ENCODE measurements around the gene VIM.

VIM gene

DNA sequence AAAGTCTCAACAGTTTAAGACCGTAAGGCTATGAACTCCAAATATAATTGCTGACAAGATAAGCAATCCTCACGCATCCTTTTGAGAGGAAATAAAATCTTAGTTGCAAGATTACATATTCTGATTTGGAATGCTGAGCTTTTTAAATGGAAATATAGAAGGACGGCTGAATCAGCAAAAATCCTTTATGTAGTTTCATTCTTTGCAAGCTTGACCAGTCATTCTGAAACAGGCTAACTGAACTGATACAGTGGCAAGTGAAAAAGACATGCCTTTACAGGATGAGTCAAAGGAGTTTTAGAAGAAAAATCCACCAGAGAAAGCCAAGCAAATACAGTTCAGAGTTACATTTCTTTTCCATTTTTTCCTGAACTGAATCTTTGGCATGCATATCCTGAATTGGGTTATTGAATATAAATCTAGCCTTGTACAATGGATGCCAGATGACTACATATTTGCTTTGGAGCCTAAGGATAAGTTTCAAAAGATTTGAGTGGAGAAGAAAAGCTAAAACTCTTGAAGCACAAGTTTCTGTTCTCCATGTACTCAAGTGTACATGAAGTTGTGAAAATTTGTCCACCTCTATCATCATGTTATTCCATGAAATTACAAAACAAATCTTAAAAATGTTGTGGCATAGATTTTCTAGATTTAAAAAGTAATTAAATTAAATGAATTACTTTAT, 4.4 kb downstream of the VIM start:
- Histone ChIP-seq H3K36me3 (ENCODE audit: control insufficient read depth in 2 of 2, insufficient read depth in 1 of 2, low read length in 2 of 2) (peaks cover 60 to 80% of the 10 kb centered on the region in 2 experiments), H3K9me3 (ENCODE audit: control insufficient read depth, insufficient read depth, low read depth, low read length) (no peaks in the 10 kb centered on the region), H3K4me1 (ENCODE audit: control insufficient read depth, insufficient read depth, low read length) (peaks cover 11% of the 10 kb centered on the region), H3K27ac (ENCODE audit: extremely low read depth, low read depth, low read length) (no peak overlapping the region), H3K4me3 (ENCODE audit: low read depth, low read length) (peak overlapping the region; percentile 99)
- POLR2A ChIA-PET = interaction anchor here (4.4 kb wide), 1 partner anchor 32 kb away, joined by 19 read pairs; the partner anchor contains the start of gene TRDMT1
- TF ChIP-seq ZNF555 (tag by site-specific recombination; conservative IDR thresholded peaks at IDR 0.05) (no peak), ZNF510 (tag by site-specific recombination; IDR thresholded peaks at IDR 0.05; ENCODE audit: insufficient replicate concordance) (no peak), ZNF624 (tag by site-specific recombination; IDR thresholded peaks at IDR 0.05) (no peak), BCL11B (tag by site-specific recombination; IDR thresholded peaks at IDR 0.05; ENCODE audit: low read depth) (no peak), ZNF585B (tag by site-specific recombination; IDR thresholded peaks at IDR 0.05) (no peak), ZNF549 (tag by site-specific recombination; IDR thresholded peaks at IDR 0.05) (no peak), ZNF148 (tag by site-specific recombination; IDR thresholded peaks at IDR 0.05; ENCODE audit: borderline replicate concordance) (no peak), ZNF133 (tag by site-specific recombination; IDR thresholded peaks at IDR 0.05) (no peak), ZBTB21 (tag by site-specific recombination; IDR thresholded peaks at IDR 0.05) (no peak)
- TF ChIP-seq, protein P1, sequence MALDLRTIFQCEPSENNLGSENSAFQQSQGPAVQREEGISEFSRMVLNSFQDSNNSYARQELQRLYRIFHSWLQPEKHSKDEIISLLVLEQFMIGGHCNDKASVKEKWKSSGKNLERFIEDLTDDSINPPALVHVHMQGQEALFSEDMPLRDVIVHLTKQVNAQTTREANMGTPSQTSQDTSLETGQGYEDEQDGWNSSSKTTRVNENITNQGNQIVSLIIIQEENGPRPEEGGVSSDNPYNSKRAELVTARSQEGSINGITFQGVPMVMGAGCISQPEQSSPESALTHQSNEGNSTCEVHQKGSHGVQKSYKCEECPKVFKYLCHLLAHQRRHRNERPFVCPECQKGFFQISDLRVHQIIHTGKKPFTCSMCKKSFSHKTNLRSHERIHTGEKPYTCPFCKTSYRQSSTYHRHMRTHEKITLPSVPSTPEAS (tag by site-specific recombination; IDR thresholded peaks at IDR 0.05) = no peak
- TF ChIP-seq, protein P2, sequence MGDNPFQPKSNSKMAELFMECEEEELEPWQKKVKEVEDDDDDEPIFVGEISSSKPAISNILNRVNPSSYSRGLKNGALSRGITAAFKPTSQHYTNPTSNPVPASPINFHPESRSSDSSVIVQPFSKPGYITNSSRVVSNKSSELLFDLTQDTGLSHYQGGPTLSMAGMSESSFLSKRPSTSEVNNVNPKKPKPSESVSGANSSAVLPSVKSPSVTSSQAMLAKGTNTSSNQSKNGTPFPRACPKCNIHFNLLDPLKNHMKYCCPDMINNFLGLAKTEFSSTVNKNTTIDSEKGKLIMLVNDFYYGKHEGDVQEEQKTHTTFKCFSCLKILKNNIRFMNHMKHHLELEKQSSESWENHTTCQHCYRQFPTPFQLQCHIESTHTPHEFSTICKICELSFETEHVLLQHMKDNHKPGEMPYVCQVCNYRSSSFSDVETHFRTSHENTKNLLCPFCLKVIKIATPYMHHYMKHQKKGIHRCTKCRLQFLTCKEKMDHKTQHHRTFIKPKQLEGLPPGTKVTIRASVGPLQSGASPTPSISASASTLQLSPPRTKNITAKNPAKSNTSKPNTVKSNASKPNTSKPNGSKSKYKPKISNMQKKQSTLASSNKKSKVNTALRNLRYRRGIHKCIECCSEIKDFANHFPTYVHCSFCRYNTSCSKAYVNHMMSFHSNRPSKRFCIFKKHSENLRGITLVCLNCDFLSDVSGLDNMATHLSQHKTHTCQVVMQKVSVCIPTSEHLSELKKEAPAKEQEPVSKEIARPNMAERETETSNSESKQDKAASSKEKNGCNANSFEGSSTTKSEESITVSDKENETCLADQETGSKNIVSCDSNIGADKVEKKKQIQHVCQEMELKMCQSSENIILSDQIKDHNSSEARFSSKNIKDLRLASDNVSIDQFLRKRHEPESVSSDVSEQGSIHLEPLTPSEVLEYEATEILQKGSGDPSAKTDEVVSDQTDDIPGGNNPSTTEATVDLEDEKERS (tag by site-specific recombination; IDR thresholded peaks at IDR 0.05) = no peak
- CTCF ChIA-PET = no interaction called here

GRCh38 chr10:17233286-17233991, 5.4 kb downstream of the VIM start:
- Histone ChIP-seq H3K9me3 (ENCODE audit: control insufficient read depth, insufficient read depth, low read depth, low read length) (no peaks in the 10 kb centered on the region), H3K4me1 (ENCODE audit: control insufficient read depth, insufficient read depth, low read length) (peaks cover 8% of the 10 kb centered on the region), H3K36me3 (ENCODE audit: control insufficient read depth in 2 of 2, insufficient read depth in 1 of 2, low read length in 2 of 2) (peaks cover 63 to 86% of the 10 kb centered on the region in 2 experiments), H3K4me3 (ENCODE audit: low read depth, low read length) (no peak overlapping the region), H3K27ac (ENCODE audit: extremely low read depth, low read depth, low read length) (no peak overlapping the region)
- TF ChIP-seq RBAK (tag by site-specific recombination; IDR thresholded peaks at IDR 0.05) (no peak), PRDM6 (tag by site-specific recombination; IDR thresholded peaks at IDR 0.05) (peak; percentile 18; the same call in 1 of the 2 replicates)
- CTCF ChIA-PET = interaction anchor here (0.6 kb wide), 1 partner anchor 129 kb away, joined by 3 read pairs; no protein-coding TSS in a partner anchor
- POLR2A ChIA-PET = interaction anchor here (0.6 to 4.4 kb wide), 2 partner anchors 9 to 33 kb away, joined by 3 to 19 read pairs; partner anchors contain the start of gene TRDMT1

Measured in HEK293 (cell line).